GM06990 (cell line): ENCODE measurements around the gene CDC42BPB.

Source experiments
- DNase-seq: peaks from one replicate; pipeline ENCODE4 v3.0.0-alpha.2; 2011; ENCODE audit not compliant: insufficient read length; ENCODE audit errors: extremely low read depth
- H3K27me3 ChIP-seq: replicated peaks from 2 replicates; pipeline ENCODE4 v1.6.0; 2011; ENCODE audit warnings: low read length; ENCODE audit not compliant: control insufficient read depth, insufficient read depth
- H3K36me3 ChIP-seq: 2 replicates; pipeline ENCODE4 v1.5.1; 2011; ENCODE audit warnings: low read length; ENCODE audit not compliant: control insufficient read depth, insufficient read depth
- H3K4me3 ChIP-seq: replicated peaks from 2 replicates; pipeline ENCODE4 v1.5.1; 2011; ENCODE audit warnings: low read depth, mild to moderate bottlenecking, control low read depth, low read length
- TF ChIP-seq, protein P1 (sequence below): IDR thresholded peaks from 2 replicates; pipeline ENCODE4 v1.5.1; 2011; ENCODE audit warnings: low read length, control low read depth, mild to moderate bottlenecking, inconsistent platforms; ENCODE audit not compliant: insufficient read depth, poor library complexity, severe bottlenecking

CDC42BPB gene

DNA sequence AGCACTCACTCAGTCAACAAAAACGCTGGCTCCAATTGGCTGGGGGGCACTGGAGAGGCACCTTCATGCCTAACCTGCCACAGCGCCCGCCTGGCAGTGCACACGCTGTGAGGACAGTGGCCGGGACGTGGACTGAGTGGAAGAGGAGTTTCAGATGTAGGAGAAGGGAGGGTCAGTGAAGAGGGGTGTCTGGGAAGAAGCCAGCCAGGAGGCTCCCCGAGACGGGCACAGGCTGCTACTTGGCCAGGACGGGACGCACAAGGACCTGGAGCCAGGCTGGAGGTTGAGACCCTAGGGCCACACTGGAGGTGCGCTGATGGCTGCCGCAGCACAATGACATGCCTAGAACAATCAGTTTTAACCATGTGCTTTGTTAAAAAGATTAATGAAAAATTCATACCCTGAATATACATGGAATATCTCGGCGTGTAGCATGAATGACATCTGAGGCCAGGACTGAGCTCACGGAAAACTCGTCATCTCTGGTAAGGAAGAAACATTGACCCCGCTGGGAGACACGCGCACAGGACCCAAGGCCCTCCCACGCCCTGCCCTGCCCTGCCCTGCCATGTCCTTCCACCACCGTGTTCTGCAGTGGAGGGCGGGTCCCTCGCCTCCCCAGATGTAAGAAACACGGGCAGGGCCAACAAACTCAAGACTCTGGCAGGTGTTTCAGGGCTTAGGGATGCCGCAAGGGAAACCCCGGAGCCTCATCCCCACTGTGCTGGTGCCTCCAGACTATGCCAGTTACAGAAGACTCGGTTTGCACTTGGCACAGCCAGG, 109.8 kb downstream of the CDC42BPB start:
- TF ChIP-seq, protein P1, sequence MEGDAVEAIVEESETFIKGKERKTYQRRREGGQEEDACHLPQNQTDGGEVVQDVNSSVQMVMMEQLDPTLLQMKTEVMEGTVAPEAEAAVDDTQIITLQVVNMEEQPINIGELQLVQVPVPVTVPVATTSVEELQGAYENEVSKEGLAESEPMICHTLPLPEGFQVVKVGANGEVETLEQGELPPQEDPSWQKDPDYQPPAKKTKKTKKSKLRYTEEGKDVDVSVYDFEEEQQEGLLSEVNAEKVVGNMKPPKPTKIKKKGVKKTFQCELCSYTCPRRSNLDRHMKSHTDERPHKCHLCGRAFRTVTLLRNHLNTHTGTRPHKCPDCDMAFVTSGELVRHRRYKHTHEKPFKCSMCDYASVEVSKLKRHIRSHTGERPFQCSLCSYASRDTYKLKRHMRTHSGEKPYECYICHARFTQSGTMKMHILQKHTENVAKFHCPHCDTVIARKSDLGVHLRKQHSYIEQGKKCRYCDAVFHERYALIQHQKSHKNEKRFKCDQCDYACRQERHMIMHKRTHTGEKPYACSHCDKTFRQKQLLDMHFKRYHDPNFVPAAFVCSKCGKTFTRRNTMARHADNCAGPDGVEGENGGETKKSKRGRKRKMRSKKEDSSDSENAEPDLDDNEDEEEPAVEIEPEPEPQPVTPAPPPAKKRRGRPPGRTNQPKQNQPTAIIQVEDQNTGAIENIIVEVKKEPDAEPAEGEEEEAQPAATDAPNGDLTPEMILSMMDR, result no peak
- peaks cover 5% of the 10 kb centered on the region for H3K36me3 ChIP-seq
- no peak overlapping the region for H3K4me3 ChIP-seq
- H3K27me3 ChIP-seq, result no peaks in the 10 kb centered on the region
- DNase-seq, result no peak

DNA sequence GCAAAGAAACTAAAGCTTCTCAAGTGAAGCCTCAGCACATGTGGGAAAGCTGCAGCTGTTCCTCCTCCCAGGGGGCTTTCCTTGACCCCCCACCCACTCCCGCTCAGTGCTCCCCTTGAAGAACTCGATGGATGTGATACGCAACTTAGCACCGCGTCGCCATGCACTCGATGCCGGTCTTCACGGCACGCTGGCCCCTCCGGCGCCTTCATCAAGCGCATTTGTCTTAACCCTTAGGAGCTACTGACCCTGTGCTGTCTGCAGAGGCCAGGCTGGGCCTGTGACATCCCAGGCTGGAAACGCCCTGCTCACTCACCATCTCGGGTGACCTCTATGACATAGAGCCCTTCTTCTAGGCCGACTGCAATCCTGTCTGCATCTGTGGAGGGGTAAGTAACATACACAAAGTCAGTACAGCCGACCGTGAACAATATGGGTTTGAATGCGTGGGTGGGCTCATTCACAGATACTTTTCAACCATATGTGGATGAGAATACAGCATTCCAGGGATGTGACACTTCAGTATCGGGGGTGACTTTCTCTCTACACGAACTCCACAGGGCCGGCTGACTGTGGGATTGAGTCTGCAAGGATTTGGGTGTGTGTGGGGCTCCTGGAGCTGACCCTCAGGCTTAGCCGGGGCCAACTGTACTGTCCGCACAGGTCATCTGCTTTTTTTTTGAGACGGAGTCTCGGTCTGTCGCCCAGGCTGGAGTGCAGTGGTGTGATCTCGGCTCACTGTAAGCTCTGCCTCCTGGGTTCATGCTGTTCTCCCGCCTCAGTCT, 111.8 kb downstream of the CDC42BPB start:
- DNase-seq, result no peak
- TF ChIP-seq, protein P1, result no peak
- Histone ChIP-seq H3K27me3 (no peaks in the 10 kb centered on the region), H3K4me3 (no peak overlapping the region), H3K36me3 (peaks cover 5% of the 10 kb centered on the region)

DNA sequence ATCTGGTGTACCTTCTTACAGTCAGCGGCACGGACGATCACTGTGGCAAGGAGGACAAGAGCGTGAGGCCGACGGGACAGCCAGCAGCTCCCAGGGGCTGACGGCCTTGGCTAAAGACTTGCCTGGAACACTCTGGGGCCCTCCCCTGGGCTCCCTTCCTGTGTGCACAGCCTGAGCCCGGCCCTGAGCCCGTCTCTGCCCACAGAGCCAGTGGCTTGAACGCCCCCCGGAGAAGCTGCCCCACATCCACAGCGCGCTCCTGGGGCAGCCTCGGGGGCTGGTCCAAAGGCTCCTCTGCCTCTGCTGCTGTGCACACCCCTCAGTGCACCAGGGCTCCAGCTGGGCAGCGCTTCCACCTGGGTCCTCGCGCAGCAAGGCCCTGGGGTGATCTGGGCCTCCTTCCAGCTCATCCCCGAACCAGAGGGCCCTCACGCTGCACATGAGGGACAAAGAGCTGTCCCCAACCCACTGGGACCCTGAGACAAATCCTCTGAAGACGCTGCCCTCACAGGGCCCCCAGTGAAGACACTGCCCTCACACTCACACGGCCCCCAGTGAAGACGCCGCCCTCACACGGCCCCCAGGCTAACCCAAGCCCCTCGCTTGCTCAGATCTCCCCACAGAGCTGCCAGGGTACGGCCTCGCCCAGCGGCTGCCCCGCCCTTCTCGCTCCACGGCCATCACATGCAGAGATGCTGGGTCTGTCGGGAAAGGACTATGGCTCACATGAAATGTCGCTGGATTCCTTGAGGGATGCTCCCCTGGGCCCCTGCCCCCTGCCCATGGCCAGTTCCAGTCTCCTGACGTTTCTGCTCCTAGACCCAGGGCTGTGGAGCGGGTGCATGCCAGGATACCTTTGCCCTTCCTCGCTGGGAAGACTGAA, 112.7 kb downstream of the CDC42BPB start:
- Histone ChIP-seq H3K36me3 (peaks cover 2% of the 10 kb centered on the region), H3K27me3 (no peaks in the 10 kb centered on the region), H3K4me3 (no peak overlapping the region)
- TF ChIP-seq, protein P1, result no peak
- DNase-seq, result no peak

DNA sequence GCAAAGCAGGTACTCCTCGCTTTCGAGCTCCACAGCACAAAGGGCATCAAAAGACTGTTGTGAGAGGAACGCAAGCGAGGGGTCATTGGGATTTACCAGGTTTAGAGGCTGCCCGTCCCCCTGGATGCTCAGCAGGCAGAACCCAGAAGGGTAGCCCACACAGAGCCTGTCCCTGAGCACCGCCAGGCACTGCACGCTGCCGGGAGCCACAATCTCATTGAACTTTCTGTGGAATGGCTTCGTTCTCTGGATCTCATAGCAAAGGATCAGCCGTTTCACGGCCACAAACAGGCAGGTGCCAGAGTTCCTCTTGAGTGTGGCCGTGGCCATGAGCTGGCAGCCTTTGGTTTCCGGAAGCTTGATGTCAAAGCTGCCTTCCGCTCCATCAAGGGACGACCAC, 113.4 kb downstream of the CDC42BPB start:
- Histone ChIP-seq H3K27me3 (no peaks in the 10 kb centered on the region), H3K36me3 (peaks cover 2% of the 10 kb centered on the region)
- TF ChIP-seq, protein P1, result no peak

DNA sequence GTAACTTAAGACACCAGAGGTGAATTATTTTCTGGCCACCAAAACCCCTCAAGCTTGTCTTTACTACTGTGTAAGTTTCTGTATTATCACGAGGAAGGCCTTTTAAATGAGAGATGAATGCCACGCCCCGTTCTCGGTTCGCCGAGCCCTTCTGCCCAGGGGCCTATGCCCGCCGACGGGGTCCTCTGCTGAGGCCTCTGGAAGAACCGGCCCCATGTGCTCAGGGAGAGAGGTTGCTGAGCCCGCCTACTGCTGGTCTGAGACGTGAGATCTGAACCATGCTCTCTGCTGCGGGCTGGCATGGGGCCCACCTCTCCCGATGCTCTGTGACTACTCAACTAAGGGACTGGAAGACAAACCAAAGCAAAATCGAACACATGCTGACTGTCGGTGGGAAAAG, 113.9 kb downstream of the CDC42BPB start:
- peaks cover 2% of the 10 kb centered on the region; the same call in 1 of the 2 replicates for H3K36me3 ChIP-seq

More for the DNA sequence above, 113.4 kb downstream of the CDC42BPB start:
- H3K4me3 ChIP-seq, result no peak overlapping the region
- DNase-seq, result no peak

More for the DNA sequence above, 113.9 kb downstream of the CDC42BPB start:
- no peak overlapping the region for H3K4me3 ChIP-seq
- no peaks in the 10 kb centered on the region for H3K27me3 ChIP-seq
- no peak for DNase-seq
- TF ChIP-seq, protein P1, result no peak
